Measurements from ENCODE around the gene MTA3. TPM values are rescaled to one million over a fixed set of nuclear protein-coding genes. Genes with fewer than 3 reads are reported as not detected.

Gene MTA3
- total RNA-seq, 1 donor from 2014 or later: 23.5 TPM

DNA sequence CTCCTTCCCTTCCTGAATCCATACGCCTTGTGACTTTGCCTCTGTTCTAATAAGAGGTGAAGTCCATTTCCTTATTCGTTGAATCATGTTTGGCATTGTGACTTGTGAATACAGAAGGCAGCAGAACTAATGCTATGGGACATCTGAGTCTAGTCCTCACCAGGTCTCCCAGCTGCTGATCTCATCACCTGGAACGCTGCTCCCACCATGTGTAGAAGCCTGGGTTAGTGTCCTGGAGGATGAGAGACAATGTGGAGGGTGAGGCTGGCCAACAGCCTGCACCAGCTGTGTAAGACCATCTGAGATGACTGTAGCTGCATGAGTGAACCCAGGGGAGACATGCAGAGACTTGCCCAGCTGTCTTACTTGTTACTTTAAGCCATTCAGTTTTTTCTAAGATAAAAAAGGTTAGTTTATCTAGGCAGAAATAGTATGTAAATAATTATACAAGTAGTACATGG lies 227.4 kb downstream of the MTA3 start:
- H3K36me3 ChIP-seq: no peaks in the 10 kb centered on the region
- no peaks in the 10 kb centered on the region for H3K9me3 ChIP-seq
- intact Hi-C loops (cut with DNase I): no loop called here
- H3K27me3 ChIP-seq (ENCODE audit: low read depth): no peaks in the 10 kb centered on the region
- peaks cover 7% of the 10 kb centered on the region for H3K4me1 ChIP-seq
- H3K27ac ChIP-seq: no peak overlapping the region
- DNase-seq (no peak), ATAC-seq (no peak)
- TF ChIP-seq, protein P1, sequence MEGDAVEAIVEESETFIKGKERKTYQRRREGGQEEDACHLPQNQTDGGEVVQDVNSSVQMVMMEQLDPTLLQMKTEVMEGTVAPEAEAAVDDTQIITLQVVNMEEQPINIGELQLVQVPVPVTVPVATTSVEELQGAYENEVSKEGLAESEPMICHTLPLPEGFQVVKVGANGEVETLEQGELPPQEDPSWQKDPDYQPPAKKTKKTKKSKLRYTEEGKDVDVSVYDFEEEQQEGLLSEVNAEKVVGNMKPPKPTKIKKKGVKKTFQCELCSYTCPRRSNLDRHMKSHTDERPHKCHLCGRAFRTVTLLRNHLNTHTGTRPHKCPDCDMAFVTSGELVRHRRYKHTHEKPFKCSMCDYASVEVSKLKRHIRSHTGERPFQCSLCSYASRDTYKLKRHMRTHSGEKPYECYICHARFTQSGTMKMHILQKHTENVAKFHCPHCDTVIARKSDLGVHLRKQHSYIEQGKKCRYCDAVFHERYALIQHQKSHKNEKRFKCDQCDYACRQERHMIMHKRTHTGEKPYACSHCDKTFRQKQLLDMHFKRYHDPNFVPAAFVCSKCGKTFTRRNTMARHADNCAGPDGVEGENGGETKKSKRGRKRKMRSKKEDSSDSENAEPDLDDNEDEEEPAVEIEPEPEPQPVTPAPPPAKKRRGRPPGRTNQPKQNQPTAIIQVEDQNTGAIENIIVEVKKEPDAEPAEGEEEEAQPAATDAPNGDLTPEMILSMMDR (IDR thresholded peaks at IDR 0.05): no peak
- H3K4me3 ChIP-seq: no peak overlapping the region

DNA sequence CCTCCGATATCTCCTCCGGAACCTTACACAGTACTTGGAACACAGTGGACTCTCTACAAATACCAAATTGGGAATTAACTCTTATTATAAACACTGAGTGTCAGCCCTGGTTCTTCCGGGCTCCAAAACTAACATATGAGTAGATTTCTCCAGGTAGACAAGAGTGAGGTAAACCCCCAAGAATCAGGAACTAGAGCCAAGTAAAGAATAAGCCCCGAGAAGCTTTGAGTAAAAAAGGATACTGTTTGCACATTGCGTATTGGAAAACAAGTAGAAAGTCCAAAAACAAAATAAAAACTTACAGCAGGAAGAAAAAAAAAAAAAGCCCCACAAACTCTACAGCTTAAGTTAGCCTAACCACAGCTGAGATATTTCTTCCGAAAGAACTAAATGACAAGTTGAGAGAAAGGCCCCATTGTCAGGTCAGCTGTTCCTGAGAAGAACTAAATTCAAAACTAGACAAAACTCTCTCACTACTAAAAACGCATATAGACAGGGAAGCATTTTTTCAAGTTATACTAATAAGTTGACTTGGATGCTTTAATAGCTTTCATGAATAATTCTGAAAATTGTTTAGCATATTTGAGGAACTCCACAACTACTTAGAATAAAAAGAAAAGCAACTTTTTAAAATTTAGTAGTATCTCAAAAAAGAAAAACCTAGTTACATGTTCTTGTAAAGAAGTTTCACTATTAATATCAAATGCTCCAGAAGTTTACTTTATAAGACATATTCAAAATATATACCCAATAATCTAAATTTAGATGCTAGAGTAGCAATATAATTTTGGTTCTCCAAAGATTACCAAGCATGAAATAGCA lies 228.2 kb downstream of the MTA3 start:
- H3K36me3 ChIP-seq: no peaks in the 10 kb centered on the region
- ATAC-seq (no peak), DNase-seq (no peak)
- no peak overlapping the region for H3K27ac ChIP-seq
- TF ChIP-seq, protein P1 (IDR thresholded peaks at IDR 0.05): no peak
- no peaks in the 10 kb centered on the region for H3K9me3 ChIP-seq
- peaks cover 12% of the 10 kb centered on the region for H3K4me1 ChIP-seq
- intact Hi-C loops (cut with DNase I): no loop called here
- no peaks in the 10 kb centered on the region for H3K27me3 ChIP-seq (ENCODE audit: low read depth)
- no peak overlapping the region for H3K4me3 ChIP-seq

DNA sequence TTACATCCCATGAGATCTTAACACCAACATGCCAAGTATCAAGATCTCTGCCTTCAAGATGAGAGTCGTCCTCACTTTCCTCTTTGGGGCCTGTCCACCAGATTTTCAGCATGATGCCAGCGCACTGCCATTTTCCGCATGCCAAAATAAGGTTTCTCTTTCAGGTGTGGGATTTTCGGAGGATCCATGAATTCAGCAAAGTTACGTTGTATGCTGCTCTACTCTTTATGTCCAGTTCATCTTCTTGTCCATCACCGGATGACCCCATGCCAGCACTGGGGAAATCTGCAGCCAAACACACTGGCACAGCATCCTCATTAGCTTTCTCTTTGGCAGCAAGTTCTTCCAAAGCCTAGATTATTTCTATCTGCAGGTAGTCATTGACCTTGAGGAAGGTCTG lies 228.8 kb downstream of the MTA3 start:
- DNase-seq (no peak), ATAC-seq (no peak)
- TF ChIP-seq, protein P1 (IDR thresholded peaks at IDR 0.05): no peak
- Histone ChIP-seq H3K27me3 (ENCODE audit: low read depth) (no peaks in the 10 kb centered on the region), H3K9me3 (no peaks in the 10 kb centered on the region), H3K4me1 (peaks cover 10% of the 10 kb centered on the region), H3K27ac (no peak overlapping the region), H3K4me3 (no peak overlapping the region), H3K36me3 (no peaks in the 10 kb centered on the region)
- intact Hi-C loops (cut with DNase I): no loop called here

DNA sequence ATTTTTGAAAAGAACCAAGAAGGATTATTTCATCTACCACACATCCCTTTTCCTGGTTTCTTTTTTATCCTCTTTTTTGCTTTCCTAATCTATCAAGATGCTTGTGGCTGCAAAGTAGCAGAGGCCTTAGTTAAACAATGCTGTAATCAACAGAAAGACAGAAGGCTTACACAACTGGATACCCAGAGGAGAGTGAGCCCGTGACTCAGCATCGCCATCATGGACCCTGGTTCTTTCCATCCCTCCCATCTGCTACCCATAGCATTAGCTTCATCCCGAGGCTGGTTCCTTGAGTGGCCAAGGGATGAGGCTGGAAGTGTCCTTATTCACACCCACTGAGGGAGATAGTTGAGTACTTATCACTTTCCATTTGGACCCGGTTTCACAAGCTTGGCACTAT lies 231.4 kb downstream of the MTA3 start:
- intact Hi-C loops (cut with DNase I): no loop called here
- Histone ChIP-seq H3K9me3 (no peaks in the 10 kb centered on the region), H3K4me3 (no peak overlapping the region), H3K27ac (no peak overlapping the region), H3K36me3 (no peaks in the 10 kb centered on the region), H3K27me3 (ENCODE audit: low read depth) (no peaks in the 10 kb centered on the region), H3K4me1 (peaks cover 10% of the 10 kb centered on the region)
- no peak for DNase-seq
- no peak for ATAC-seq
- TF ChIP-seq, protein P1 (IDR thresholded peaks at IDR 0.05): no peak

DNA sequence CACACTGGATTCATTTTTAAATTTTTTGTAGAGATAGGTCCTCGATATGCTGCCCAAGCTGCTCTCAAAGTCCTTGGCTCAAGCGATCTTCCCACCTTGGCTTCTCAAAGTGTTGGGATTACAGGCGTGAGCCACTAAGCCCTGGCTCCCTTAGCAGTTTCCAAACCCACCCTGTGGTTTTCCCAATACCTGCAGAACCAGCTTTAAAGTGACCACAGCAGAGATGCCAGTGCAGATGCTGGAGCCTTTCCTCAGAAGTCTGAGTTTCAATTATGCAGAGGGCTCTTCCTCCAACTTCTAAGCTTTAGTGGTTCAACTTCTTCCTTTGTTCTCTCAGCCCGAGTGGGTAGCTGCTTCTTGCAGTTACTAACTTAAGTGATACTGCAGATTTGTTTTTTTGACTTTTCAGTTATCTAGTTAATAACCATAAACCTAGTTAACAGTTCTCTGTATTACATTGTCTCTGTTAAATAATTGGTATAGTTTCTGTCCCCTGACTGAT lies 232.1 kb downstream of the MTA3 start:
- Histone ChIP-seq H3K36me3 (no peaks in the 10 kb centered on the region), H3K27me3 (ENCODE audit: low read depth) (no peaks in the 10 kb centered on the region), H3K27ac (no peak overlapping the region), H3K4me1 (peaks cover 10% of the 10 kb centered on the region), H3K9me3 (no peaks in the 10 kb centered on the region), H3K4me3 (no peak overlapping the region)
- no peak for ATAC-seq
- no peak for DNase-seq
- intact Hi-C loops (cut with DNase I): no loop called here
- TF ChIP-seq, protein P1 (IDR thresholded peaks at IDR 0.05): no peak

All from lower lobe of right lung (tissue), 2 donors.